A549 (cell line): ENCODE results near the gene GAS1.

Source experiments
- CHD2 ChIP-seq: fragments of 150-350 bp; IDR thresholded peaks from 2 replicates; pipeline ENCODE4 v1.6.1; 2014; ENCODE audit warnings: low read length; ENCODE audit not compliant: partially characterized antibody
- MAX ChIP-seq: IDR thresholded peaks from 2 replicates; pipeline ENCODE4 v1.6.1; 2012
- POLR2A ChIP-seq: IDR thresholded peaks from 2 replicates; pipeline ENCODE4 v1.6.1; 2012; ENCODE audit warnings: mild to moderate bottlenecking, low read length
- TF ChIP-seq, protein P1 (sequence below): fragments of >200 bp; sonication (Bioruptor Twin); formaldehyde crosslinking; IDR thresholded peaks from 3 replicates; pipeline ENCODE4 v1.5.1; 2016

DNA sequence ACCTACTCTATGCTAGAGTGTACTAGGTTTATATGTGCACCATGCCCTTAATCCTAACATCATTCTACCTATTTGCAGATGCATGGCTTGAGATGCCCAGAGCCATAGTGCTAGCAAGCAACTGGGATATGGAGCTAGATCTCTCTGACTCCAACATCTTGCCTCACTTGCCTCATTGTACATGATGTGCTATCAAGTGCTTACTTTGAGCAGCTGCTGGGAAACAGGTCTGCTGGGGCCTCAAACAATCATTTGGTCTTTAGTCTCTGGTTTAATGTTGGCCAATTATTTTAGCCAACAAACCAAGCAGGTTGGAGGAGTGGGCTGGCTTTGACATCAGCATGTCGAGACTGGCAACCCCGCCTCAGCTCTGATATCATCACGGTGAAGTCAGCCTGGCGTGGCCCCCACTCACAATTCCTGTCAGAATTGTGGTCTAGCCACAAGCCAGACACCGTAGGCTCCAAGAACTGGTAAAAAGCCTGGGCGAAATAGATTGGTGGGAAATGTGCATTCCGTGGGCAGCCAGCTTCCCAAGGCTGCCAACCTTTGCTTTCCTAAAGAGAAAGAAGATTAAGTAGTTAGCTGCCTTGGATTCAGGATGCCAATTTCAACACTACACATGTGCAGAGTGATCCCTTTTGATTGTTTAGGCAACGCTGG, 21.1 kb upstream of the GAS1 start:
- TF ChIP-seq MAX (no peak), POLR2A (no peak), CHD2 (no peak)
- TF ChIP-seq, protein P1, sequence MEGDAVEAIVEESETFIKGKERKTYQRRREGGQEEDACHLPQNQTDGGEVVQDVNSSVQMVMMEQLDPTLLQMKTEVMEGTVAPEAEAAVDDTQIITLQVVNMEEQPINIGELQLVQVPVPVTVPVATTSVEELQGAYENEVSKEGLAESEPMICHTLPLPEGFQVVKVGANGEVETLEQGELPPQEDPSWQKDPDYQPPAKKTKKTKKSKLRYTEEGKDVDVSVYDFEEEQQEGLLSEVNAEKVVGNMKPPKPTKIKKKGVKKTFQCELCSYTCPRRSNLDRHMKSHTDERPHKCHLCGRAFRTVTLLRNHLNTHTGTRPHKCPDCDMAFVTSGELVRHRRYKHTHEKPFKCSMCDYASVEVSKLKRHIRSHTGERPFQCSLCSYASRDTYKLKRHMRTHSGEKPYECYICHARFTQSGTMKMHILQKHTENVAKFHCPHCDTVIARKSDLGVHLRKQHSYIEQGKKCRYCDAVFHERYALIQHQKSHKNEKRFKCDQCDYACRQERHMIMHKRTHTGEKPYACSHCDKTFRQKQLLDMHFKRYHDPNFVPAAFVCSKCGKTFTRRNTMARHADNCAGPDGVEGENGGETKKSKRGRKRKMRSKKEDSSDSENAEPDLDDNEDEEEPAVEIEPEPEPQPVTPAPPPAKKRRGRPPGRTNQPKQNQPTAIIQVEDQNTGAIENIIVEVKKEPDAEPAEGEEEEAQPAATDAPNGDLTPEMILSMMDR, result no peak
